ENCODE measurements around the gene OR7G3.

GRCh38 chr19:9130965-9131364, 4.2 kb upstream of the OR7G3 start:
- TF ChIP-seq, protein P1, sequence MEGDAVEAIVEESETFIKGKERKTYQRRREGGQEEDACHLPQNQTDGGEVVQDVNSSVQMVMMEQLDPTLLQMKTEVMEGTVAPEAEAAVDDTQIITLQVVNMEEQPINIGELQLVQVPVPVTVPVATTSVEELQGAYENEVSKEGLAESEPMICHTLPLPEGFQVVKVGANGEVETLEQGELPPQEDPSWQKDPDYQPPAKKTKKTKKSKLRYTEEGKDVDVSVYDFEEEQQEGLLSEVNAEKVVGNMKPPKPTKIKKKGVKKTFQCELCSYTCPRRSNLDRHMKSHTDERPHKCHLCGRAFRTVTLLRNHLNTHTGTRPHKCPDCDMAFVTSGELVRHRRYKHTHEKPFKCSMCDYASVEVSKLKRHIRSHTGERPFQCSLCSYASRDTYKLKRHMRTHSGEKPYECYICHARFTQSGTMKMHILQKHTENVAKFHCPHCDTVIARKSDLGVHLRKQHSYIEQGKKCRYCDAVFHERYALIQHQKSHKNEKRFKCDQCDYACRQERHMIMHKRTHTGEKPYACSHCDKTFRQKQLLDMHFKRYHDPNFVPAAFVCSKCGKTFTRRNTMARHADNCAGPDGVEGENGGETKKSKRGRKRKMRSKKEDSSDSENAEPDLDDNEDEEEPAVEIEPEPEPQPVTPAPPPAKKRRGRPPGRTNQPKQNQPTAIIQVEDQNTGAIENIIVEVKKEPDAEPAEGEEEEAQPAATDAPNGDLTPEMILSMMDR (IDR thresholded peaks at IDR 0.05) = no peak
- TF ChIP-seq POLR2A (IDR thresholded peaks at IDR 0.05) = no peak
